NCI-H1105 (cell line): ENCODE results near the gene PLPP4.

Experiments used
- DNase-seq: peaks from one replicate; lab custom pipeline; 2025; lab: John Stamatoyannopoulos, UW

PLPP4 gene

DNA sequence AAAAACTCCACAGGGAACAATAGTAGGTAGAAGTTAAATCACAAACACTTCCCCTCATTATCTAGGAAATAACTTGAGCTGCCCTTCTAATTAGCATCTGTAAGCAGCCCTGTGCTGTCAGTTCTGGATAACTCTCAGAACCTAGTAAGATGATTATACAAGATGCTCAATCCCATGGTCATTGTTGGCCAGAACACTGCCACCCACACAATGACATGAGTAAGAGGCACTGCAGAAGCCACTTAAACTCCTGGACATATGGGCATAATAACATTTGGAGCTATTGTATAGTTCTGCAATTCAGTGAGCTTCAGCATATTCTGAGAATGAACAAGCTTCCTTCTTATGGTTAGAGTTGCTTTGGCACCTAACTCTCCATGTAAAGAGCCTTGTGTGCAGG lies 153.8 kb downstream of the PLPP4 start:
- DNase-seq = no peak

- no peak for DNase-seq
These were observed 155.7 kb downstream of the PLPP4 start for GRCh38 chr10:120612756-120613155.

- no peak for DNase-seq
These were observed 156.2 kb downstream of the PLPP4 start for GRCh38 chr10:120613180-120613579.

- DNase-seq = no peak
These were observed 157.7 kb downstream of the PLPP4 start for GRCh38 chr10:120614680-120615079.

DNA sequence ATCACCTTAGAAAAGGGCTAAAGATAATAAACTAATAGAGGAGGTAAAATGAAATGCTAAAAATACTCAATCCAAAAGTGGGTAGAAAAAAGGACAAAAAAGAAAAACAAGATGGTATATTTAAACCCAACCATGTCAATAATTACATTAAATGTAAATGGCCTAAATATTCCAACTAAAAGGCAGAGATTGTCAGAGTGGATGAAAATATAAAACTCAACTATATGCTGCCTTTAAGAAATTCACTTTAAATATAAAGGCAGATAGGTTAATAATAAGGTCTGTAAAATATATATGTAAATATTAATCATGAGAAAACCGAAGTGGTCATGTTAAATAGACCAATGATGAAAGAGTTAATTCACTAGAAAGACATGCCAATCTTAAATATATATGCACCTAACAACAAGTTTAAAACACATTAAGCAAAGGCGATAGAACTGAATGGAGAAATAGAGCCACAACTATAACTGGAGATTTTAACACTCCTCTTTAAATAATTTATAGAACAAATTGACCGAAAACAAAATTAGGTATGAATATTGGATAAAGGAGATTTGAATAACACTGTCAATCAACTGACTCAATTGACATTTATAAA lies 159.4 kb downstream of the PLPP4 start:
- DNase-seq = no peak

GRCh38 chr10:120628197-120628596 lies 171.2 kb downstream of the PLPP4 start:
- no peak for DNase-seq

DNA sequence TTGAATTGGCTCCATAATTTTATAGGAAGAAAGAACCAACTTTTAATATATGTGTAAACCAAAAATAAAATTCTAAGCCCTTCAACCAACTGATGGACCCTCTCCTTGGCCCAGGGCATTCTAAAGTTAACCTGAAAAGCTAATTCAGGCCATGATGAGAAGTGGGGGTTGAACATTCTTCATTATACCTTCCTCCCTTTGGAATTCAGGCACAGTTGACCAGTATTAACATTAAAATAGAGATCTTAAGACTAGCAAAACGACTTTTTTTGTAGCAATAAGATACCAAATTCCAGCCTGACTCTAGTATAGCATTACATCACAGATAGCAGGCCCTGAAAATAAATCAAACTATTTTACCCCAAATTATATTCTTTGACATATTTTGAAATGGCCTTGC lies 173.2 kb downstream of the PLPP4 start:
- DNase-seq = no peak

DNA sequence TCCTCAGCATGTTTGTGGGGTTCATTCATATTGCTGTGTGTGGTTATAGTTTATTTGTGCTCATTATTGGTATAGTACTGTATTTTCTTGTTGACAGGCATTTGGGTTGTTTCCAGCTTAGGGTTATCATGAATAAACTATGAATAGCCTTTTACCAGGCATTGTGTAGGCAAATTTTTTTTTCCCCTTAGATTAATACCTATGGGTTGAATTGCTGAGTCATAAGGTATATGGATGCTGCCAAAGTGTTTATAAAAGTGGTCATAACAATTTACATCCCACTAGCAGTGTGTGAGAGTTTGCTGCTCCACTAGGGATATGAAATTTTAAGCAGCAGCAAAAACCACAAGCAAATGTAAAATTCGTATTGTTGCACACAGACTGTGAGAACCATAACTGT lies 175.0 kb downstream of the PLPP4 start:
- DNase-seq = no peak

DNA sequence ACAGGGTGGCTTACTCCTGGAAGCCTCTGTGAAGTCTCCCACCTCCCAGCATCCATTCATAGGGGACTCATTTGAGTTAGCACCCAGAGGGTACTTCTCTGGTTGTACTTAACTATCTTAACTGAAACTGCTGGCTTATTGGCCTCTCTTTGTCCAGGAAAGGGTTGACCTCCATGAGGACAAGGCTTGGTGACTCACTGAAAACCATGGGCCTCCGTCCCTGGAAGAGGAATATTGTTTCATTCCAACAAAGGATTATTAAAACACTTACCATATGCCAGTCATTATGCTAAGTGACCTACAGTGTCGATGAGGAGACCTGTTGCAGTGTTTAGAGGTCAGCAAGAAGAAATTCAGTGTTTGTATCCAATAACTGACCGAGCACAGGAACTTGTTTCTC lies 175.9 kb downstream of the PLPP4 start:
- no peak for DNase-seq

- DNase-seq = no peak
These were observed 177.6 kb downstream of the PLPP4 start for GRCh38 chr10:120634659-120635058.
